Stimulated activated CD4-positive, alpha-beta T cell treated with anti-CD3 and anti-CD28 coated beads, Interleukin-4, amount 100 ng/mL, for 48 hours (primary cell): Measurements from ENCODE around the gene GRHPR.

Experiments
- DNase-seq, 2 donors: peaks; one replicate each; pipeline ENCODE4 v3.0.0-alpha.2; 2020; ENCODE audit warnings: low read depth in 2 of 2

Gene GRHPR

GRCh38 chr9:37480759-37481158 lies 58.3 kb downstream of the GRHPR start:
- DNase-seq: no peak

- DNase-seq: peak; percentile 93 to 96
These were observed 63.1 kb downstream of the GRHPR start, which contains the start of gene POLR1E for GRCh38 chr9:37485389-37486255. Gene POLR1E (plus strand): TSS chr9:37485948. CDS start chr9:37486048, 100 bp downstream.

- no peak for DNase-seq
These were observed 63.7 kb downstream of the GRHPR start for GRCh38 chr9:37486256-37486615.
